ENCODE measurements around the gene MR1. TPM values are rescaled to one million over a fixed set of nuclear protein-coding genes. Genes with fewer than 3 reads are reported as not detected.

The MR1 gene
- 1 to 10 TPM in 3 of 4 donors, under 1 TPM in 1; 1.00 to 8.6 (median 4.7) TPM for total RNA-seq

DNA sequence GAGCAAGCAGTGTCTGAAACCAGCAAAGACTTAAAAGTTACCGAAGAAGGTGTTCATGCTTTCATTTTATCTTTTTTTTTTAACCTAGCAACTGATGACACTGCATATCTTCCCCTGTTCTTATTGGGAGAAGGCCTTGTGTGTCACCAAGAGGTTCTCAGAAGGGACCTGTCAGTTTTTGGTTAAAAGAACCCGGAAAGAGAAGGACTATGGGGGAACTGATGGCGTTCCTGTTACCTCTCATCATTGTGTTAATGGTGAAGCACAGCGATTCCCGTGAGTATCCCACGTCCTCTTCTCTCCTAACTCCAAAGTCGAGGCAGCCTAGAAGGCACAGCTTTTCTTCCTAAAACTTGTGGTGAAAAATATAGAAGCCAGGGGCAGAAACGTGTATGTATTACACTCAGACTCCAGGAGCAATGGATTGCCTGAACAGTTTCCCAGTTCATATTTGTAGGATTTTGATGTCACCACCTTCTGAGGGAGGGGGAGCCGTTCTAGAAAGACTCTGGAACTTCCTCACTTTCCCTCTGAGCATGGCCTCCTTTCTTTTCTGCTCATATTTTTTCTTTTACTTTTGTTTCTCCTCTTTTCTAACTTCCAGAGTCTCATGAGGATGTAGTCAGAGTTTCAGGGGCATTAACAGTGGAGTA, at the start of gene MR1:
MR1 (plus strand) TSS at position 185 of the 653 bp plus-strand sequence; CDS start at position 210, 25 bp downstream.
- intact Hi-C loops (cut with DNase I; ENCODE audit: low total_unique reads) = no loop called here
- in situ Hi-C loops (cut with MboI; ENCODE audit: low pct_ligation_motif_present in 1 of 4, low pct_unique_long_range_greater_than_20kb in 1 of 4, low sequenced_read_pairs in 3 of 4) = loop anchor here in 2 of 4 donors (10.0 to 25.0 kb wide), 2 partner anchors 101 to 103 kb away; no protein-coding TSS in a partner anchor
- DNase-seq = no peak

DNA sequence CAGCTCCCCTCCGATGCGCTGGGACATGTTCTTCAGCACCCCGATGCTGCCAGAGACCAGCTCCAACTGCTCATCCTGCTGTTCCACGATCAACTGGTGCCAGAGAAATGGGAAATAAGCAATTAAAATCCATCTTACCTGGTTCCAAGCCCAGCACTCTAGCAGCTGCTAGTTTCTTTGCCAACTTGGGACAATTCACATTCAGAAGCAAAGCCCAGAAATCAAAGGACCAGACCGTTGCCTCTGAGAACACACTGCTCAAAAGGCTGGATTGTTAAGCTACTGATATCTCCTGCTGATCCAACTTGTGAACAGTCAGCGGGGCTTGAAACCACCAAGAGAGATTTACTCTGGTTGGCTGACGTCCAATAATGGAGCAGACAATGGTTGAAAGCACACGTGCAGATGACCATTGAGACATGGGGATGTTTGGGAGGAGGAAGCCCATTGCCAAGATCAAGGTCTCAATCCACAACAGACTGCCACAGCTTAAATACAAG, 45.5 kb upstream of the MR1 start:
- H3K27me3 ChIP-seq = no peaks in the 10 kb centered on the region
- no peak overlapping the region for H3K27ac ChIP-seq
- in situ Hi-C loops (cut with MboI; ENCODE audit: low pct_ligation_motif_present in 1 of 4, low pct_unique_long_range_greater_than_20kb in 1 of 4, low sequenced_read_pairs in 3 of 4) = no loop called here
- 60 to 83% methylated on average over 1 to 8 of the region's 8 CpGs for WGBS, 2 donors (ENCODE audit: low coverage in 1 of 2)
- H3K4me3 ChIP-seq = no peak overlapping the region
- no peak for DNase-seq
- peaks cover 0 to 58% (median 17%) of the 10 kb centered on the region in 4 donors for H3K36me3 ChIP-seq
- no peaks in the 10 kb centered on the region for H3K4me1 ChIP-seq
- TF ChIP-seq, protein P1, sequence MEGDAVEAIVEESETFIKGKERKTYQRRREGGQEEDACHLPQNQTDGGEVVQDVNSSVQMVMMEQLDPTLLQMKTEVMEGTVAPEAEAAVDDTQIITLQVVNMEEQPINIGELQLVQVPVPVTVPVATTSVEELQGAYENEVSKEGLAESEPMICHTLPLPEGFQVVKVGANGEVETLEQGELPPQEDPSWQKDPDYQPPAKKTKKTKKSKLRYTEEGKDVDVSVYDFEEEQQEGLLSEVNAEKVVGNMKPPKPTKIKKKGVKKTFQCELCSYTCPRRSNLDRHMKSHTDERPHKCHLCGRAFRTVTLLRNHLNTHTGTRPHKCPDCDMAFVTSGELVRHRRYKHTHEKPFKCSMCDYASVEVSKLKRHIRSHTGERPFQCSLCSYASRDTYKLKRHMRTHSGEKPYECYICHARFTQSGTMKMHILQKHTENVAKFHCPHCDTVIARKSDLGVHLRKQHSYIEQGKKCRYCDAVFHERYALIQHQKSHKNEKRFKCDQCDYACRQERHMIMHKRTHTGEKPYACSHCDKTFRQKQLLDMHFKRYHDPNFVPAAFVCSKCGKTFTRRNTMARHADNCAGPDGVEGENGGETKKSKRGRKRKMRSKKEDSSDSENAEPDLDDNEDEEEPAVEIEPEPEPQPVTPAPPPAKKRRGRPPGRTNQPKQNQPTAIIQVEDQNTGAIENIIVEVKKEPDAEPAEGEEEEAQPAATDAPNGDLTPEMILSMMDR (IDR thresholded peaks at IDR 0.05) = no peak
- TF ChIP-seq POLR2A (IDR thresholded peaks at IDR 0.05) = no peak
- intact Hi-C loops (cut with DNase I; ENCODE audit: low total_unique reads) = no loop called here
- no peaks in the 10 kb centered on the region for H3K9me3 ChIP-seq

More for the DNA sequence above, at the start of gene MR1:
- TF ChIP-seq POLR2AphosphoS5 (IDR thresholded peaks at IDR 0.05) = peak; percentile 69 to 82 (median 71)
- peak; percentile 51 for TF ChIP-seq POLR2A (IDR thresholded peaks at IDR 0.05)
- TF ChIP-seq, protein P1 (IDR thresholded peaks at IDR 0.05) = no peak
- no peak for TF ChIP-seq EP300 (IDR thresholded peaks at IDR 0.05; ENCODE audit: low read depth)
- Histone ChIP-seq H3K27me3 (no peaks in the 10 kb centered on the region), H3K9me3 (no peaks in the 10 kb centered on the region), H3K4me1 (peaks cover 0 to 34% (median 19%) of the 10 kb centered on the region in 4 donors), H3K27ac (peak within 1 kb of the TSS; percentile 82 to 97 (median 86)), H3K4me3 (peak within 1 kb of the TSS; percentile 4 to 47 (median 28)), H3K36me3 (no peaks in the 10 kb centered on the region)
- WGBS, 2 donors (ENCODE audit: low coverage in 1 of 2) = 13 to 31% methylated on average over 9 of the region's 9 CpGs

DNA sequence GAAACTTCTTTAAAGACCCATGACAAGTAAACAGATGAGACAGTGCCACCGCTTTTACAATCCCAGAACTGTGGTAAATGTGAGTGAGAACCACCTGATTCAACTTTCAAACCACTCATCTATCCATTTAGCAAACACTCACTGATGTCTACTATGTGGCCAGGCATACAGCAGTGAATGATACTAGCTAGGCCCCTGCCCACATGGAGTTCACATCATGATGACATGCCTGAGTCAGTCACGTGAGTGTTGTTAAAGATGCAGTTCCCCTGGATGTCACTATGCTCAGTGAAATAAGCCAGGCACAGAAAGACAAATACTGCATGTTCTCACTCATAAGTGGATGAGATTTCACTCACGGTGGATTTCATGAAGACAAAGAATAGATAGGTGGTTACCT, 39.5 kb upstream of the MR1 start:
- Histone ChIP-seq H3K4me1 (no peaks in the 10 kb centered on the region), H3K4me3 (no peak overlapping the region), H3K9me3 (no peaks in the 10 kb centered on the region), H3K27me3 (no peaks in the 10 kb centered on the region), H3K27ac (no peak overlapping the region), H3K36me3 (peaks cover 0 to 20% (median 4%) of the 10 kb centered on the region in 4 donors)
- no peak for TF ChIP-seq EP300 (IDR thresholded peaks at IDR 0.05; ENCODE audit: low read depth)
- TF ChIP-seq, protein P1 (IDR thresholded peaks at IDR 0.05) = no peak
- no peak for TF ChIP-seq POLR2A (IDR thresholded peaks at IDR 0.05)
- TF ChIP-seq POLR2AphosphoS5 (IDR thresholded peaks at IDR 0.05) = no peak
- DNase-seq = no peak
- WGBS, 2 donors (ENCODE audit: low coverage in 1 of 2) = 69 to 81% methylated on average over 3 of the region's 3 CpGs
- in situ Hi-C loops (cut with MboI; ENCODE audit: low pct_ligation_motif_present in 1 of 4, low pct_unique_long_range_greater_than_20kb in 1 of 4, low sequenced_read_pairs in 3 of 4) = no loop called here
- intact Hi-C loops (cut with DNase I; ENCODE audit: low total_unique reads) = no loop called here

DNA sequence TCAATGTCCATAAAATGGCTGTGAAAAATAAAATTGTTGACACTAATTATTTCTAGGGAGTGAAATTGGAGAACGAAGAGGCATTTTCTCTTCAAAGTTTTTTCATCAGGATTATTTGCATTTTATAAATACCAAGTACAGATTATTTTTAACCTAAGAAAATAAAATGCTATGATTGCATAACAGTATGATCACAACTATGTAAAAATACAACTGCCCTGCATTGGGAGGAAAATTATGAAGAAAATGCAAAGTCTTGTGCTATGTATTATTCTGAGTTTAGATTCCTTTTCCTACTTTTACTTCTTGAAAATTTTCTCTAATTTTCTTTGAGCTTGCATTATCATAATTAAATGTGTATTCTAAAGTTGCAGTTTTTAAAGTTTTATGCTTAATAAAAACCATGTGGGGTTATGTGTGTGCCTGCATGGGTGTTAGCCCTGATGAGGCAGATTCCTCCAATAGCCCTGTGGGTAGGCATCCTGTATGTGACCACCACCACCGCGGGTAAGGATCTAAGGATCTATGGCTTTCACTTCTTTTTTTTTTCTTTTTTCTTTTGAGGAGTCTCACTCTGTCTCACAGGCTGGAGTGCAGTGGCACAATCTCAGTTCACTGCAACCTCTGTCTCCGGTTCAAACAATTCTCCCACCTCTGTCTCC, 35.8 kb upstream of the MR1 start:
- H3K4me1 ChIP-seq = no peaks in the 10 kb centered on the region
- no peaks in the 10 kb centered on the region for H3K9me3 ChIP-seq
- intact Hi-C loops (cut with DNase I; ENCODE audit: low total_unique reads) = no loop called here
- no peak for DNase-seq
- no peak for TF ChIP-seq POLR2AphosphoS5 (IDR thresholded peaks at IDR 0.05)
- TF ChIP-seq EP300 (IDR thresholded peaks at IDR 0.05; ENCODE audit: low read depth) = no peak
- H3K27me3 ChIP-seq = no peaks in the 10 kb centered on the region
- H3K36me3 ChIP-seq = peaks cover 0 to 9% (median 4%) of the 10 kb centered on the region in 4 donors
- WGBS, 2 donors (ENCODE audit: low coverage in 1 of 2) = 85 to 90% methylated on average over 4 of the region's 4 CpGs
- no peak overlapping the region for H3K27ac ChIP-seq
- no peak overlapping the region for H3K4me3 ChIP-seq
- in situ Hi-C loops (cut with MboI; ENCODE audit: low pct_ligation_motif_present in 1 of 4, low pct_unique_long_range_greater_than_20kb in 1 of 4, low sequenced_read_pairs in 3 of 4) = no loop called here
